ENCODE data around the gene ZNF627.
"Not testable (repeated sequence)": the region's sequence is repeated elsewhere in the genome, so short reads cannot be mapped to it uniquely, and the experiment has no call there.

ZNF627 gene

DNA sequence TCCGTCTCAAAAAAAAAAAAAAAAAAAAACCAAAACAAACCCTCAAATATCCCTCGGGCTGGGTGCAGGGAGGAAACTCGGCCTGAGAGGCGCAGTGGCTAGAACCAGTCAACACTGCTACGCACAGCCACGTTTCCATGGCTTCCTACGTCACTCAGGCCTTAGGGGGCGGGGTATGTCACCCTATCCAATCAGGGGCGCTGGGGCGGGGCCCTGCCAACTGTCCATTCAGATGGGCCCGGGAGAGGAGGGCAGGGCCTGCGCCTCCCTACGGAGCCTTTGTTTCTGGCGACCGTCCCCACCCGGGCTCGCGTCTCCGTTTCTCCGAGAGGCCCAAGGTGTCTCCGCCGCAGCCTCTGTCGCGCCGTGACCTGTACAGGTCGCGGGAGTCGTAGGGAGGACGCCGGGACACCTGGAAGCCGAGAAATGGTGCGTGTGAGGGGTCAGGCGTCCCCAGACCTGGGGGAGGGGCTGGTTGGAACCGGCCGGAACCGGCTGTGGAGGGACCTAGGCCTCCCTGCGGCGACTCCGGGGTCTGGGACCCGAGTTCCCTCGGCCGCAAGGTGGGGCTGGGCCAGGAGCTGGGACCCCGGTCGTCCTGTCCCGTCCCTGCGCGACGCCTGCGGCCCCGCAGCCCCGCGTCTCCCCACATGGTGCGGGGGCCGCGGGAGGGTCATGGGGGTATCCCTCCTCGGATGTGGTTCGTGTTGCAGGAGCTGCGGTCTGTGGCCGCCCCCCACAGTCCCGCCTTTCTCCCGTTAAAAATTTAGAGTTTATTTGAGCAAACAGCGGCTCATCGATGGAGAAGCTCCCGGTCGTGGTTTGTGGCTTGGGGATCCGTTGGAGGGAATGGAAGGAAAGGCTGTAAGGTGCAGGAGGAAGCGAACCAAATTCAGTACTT lies at the start of gene ZNF627:
Gene ZNF627, plus strand, starts transcription at position 282 of the 901 bp plus-strand sequence. Its CDS starts 145 bp downstream, at position 427.
- peak; percentile 42 to 99 (median 95) for DNase-seq

DNA sequence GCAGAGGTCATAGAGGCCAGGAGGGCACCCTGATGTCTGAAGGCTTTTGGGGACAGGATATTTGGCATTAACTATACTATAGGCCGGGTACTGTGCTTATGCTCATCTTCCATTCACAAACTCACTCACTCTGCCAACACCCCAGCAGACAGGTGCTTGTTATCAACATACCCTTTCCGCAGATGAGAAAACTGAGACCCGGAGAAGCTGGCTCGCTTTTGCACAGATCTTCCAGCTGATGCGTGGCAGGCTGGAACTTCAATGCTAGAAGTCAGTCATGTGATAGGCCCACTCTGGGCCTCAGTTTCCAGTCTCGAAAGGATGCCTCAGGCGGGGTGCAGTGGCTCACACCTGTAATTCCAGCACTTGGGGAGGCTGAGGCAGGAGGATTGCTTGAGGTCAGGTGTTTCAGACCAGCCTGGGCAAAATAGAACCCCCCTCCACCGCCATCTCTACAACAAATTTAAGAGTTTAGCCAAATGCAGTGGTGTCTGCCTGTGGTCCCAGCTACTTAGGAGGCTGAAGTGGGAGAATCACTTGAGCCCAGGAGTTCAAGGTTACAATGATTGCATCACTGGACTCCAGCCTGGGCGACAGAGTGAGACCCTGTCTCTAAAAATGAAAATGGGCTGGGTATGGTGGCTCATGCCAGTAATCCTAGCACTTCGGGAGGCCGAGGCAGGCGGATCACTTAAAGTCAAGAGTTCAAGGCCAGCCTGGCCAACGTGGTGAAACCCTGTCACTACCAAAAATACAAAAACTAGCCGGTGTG lies 49.2 kb upstream of the ZNF627 start:
- no peak for DNase-seq

DNA sequence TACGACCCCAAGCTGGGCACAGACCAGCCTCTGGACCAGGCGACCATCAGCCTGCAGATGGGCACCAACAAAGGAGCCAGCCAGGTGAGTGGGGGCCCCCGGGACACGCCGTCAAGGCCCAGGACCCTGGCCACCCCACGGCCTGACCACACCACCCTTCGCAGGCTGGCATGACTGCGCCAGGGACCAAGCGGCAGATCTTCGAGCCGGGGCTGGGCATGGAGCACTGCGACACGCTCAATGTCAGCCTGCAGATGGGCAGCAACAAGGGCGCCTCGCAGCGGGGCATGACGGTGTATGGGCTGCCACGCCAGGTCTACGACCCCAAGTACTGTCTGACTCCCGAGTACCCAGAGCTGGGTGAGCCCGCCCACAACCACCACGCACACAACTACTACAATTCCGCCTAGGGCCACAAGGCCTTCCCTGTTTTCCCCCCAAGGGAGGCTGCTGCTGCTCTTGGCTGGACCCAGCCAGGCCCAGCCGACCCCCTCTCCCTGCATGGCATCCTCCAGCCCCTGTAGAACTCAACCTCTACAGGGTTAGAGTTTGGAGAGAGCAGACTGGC lies 47.8 kb upstream of the ZNF627 start:
- no peak for DNase-seq

DNA sequence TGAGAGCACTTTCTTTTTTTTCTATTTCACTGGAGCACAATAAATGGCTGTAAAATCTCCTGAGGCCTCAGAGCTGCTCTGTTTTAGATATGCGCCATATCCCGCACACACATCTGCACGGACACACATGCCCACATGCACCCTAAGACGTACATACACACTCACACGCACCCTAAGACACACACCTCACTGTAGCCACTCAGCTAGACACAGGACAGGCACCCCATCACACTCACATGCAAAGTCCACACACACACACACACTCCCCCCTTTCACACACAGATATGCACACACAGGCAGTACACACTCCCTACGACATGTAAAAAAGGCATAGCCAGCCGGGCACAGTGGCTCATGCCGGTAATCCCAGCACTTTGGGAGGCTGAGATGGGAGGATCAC lies 47.0 kb upstream of the ZNF627 start:
- no peak for DNase-seq

DNA sequence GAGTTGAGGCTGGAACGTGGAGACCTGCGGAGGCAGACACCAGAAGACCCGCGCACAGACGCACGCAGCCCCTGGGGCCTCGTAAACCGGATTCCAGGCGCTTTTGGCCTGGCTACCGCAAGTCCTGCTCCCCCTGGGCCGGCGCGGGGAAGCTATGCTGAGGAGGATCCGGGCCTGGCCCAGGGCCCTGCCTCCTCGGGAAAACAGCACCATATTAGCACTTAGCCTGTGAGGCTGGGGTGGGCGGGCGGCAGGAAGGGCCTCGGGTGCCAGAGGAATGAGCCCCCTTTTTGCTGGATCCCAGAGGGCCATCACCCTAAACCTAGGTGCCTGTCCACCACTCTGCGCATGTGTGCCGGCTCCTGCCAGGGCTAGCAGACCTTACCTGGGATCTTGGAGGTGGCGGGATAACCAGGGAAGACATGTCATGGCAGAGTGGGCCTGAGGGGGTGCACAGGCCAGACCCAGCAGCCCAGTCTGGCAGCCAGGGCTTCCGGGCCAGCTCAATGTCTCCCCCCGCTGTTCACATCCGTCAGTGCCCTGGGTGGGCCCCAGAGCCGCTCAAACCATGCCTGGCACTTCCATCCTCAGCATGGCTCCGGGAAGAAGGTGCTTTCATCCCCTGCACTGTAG lies 45.6 kb upstream of the ZNF627 start:
- DNase-seq, result peak in 1 of 58 donors; percentile 6

DNA sequence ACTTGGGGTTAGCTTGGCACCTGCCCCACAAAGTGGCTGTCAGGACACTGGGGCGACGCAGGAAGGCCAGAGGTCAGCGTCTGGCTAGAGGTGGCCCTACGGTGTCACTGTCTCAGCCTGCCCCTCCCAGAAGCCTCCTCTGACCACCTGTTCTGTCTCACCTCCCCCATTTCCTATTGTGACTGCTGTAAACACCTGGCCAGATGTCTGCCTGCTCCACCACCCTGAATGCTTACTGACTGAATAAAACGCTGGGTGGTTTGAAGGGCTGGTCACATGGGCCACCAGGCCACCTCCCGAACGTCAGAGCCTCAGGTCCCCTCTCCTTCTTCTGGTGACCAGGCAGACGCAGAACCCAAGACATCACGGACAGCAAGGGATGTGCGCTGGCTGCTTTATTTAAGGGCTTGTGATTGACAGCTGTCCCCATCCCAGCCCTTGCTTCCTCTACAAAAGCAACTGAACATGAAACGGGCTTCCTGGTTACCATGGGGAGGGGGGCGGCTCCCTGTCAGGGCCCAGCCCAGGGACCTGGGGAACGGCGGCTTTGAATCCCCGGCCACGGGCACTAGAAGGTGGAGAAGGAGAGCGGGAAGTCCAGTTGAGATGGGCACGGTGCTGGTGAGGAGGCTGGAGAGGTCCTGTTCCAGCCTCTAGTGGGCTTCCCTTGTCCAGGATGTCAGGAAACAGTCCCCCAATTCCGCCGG lies 44.5 kb upstream of the ZNF627 start:
- no peak for DNase-seq

DNA sequence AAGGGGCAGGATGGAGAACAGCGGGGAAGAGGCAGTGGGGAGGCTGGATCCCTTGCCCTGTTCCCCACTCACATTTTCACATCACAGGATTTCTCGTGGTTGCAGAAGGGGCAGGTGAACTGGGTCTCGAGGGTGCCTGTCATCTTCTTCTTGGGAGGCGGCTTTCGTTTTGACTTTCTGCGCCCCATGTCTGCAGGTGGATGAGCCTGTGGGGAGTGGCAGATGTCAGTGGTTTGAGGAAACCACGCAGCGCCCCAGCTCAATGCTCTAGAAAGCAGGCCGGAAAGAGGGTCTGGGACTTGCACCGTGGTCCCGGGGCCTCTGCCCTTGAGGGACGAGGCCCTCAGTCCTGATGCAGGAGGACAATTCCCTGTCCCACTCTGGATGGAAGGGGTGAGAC lies 43.1 kb upstream of the ZNF627 start:
- no peak for DNase-seq

DNA sequence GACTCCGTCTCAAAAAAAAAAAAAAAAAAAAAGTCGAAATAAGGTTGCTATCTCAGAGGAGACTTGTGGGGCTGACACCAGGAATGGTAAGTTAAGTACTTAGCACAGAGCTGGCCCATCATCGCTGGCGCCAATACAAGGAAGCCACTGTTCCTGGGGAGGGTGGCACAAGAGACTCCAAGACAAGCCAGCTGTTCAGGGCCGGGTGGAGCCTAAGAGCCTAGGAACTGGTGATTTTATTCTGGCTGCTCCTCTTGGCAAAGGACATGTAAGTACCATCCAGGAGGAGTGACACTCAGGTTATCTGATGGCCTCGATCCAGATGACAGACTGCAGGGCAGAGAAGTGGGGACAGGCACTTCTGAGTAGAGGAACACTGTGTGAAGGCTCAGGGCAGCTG lies 42.0 kb upstream of the ZNF627 start:
- peak in 6 of 58 donors; percentile 5 to 24 (median 12) for DNase-seq

DNA sequence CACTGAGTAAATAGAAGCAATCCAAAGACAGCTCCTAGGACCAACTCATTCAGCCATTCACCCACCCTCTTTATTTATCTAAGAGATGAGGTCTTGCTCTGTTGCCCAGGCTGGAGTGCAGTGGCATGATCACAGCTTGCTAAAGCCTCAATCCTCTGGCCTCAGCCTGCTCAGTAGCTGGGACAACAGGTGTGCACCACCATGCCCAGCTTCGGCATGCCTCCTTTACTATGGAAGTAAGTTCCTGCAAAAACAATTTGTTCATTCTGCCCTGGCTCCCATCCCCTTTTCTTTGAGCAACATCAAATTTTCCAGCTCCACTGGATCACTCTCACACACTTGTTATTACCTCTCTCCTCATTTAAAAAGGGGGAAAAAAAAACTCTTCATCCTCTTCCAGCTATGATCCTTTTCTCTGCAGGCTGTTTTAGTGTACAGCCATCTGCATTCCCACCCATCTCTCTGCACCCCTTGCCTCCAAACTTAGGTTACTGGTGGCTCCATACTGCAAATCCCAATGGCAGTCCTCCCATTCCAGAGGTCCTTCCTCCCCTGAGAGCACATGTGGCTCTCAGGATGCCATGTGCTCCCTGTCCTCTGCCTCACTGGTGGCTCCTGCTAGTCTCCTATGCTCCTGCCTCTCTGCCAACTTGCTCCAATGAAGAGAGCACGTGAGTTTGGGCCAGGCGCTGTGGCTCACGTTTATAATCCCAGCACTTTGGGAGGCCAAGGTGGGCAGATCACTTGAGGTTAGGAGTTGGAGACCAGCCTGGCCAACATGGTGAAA lies 40.5 kb upstream of the ZNF627 start:
- DNase-seq, result no peak

DNA sequence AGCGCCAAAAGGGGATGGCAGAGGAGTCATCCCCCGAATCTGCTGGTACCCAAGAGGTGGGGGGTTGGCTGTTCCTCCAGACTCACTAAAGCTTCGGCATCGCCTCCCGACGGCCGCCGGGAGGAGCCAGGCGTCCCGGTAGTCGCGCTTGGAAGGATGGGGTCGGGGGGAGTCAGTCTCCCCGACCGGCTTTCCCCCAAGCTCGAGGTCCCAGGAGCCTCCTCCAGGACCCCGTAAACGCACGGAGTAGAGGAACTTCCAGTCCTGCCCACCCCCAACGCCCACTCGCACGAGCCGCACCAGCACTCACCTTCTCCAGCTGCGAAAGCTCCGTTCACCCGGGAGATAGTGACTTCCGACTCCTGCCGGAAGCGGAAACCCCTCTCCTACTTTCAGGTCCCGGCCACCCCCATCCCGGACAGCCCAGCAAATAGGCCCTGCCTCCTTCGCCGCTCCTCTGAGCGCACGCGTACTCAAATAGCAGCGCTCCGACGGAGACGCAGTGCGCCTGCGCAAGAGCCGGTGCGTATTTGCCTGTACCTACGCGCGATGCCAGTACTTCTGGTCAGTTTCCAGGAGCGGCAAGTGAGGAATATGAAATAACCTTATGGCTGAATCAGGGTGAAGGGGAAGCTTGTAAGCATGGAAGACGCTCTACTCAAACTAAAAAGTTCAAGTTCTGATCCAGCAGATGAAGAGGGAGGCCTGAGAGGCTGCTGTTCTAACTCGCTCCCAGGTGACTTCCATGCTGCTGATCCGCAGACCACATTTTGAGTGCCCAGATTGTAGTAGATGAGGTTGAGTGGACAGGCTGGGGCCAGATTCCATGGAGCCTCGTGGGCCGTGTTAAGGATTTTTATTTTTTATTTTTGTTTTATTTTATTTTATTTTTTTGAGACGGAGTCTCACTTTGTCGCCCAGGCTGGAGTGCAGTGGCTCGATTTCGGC lies 38.1 kb upstream of the ZNF627 start, which contains the start of gene ELOF1:
Gene ELOF1, minus strand, starts transcription at position 350 of the 948 bp plus-strand sequence. CDS start 4,883 bp downstream, outside the sequence.
- peak; percentile 85 to 99 (median 96) for DNase-seq

DNA sequence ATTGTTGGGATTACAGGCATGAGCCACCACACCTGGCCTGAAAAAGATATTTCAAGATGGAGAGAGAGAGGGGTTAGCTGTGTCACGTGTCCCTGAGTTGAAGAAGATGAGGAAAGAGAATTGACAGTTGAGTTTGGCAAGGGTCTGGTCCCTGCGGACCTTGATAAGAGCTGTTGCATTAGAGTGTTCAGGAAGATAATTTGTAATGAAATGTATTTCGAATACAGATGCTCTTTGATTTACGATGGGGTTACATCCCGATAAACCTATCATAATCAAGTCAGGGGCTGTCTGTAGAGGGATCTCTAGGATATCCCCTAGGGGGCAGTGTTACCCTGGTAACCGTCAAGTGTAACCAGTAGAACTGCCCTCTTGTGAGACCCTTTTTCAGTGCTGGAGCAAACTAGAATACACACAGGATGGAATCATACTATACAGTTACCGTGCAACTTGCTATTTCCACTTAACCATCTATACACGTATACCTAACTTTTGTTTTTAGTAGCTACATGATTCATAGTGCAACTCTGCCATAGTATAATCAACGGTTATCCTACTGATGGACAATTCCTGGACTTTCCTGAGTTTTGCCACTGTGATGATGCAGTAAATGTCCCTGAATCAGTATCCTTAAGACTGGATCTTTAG lies 36.8 kb upstream of the ZNF627 start:
- peak in 16 of 58 donors; percentile 0 to 64 (median 20) for DNase-seq

DNA sequence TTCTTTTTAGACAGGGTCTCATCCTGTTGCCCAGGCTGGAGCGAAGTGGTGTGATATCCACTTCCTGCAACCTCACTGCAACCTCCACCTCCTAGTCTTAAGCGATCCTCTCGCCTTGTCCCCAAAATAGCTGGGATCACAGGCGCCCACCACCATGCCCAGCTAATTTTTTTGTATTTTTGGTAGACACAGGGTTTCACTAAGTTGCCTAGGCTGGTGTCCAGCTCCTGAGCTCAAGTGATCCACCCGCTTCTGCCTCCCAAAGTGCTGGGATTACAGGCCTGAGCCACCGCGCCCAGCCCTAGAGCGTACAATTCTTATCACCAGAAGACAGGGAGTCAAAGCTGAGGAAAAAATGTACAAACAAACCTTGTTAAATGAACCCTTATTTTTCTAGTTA lies 33.8 kb upstream of the ZNF627 start:
- no peak for DNase-seq

DNA sequence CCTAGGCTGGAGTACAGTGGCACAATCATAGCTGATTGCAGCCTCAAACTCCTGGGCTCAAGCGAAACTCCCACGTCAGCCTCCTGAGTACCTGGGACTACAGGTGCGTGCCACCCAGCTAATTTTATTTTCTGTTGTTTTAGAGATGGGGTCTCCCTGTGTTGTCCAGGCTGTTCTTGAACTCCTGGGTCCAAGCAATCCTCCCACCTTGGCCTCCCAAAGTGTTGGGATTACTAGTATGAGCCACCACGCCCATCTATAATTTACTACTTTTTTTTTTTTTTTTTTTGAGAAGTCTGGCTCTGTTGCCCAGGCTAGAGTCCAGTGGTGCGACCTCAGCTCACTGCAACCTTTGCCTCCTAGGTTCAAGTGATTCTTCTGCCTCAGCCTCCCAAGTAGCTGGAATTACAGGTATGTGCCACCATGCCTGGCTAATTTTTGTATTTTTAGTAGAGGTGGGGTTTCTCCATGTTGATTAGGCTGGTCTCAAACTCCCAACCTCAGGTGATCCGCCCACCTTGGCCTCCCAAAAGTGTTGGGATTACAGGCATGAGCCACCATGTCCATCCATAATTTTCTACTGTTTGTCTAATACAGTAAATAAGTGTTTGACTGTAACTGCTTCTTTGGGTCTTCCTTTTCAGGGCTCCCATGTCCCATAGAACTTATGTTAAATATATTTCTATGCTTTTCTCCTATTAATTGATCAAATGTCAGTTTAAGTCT lies 33.0 kb upstream of the ZNF627 start:
- DNase-seq, result not testable (repeated sequence)

DNA sequence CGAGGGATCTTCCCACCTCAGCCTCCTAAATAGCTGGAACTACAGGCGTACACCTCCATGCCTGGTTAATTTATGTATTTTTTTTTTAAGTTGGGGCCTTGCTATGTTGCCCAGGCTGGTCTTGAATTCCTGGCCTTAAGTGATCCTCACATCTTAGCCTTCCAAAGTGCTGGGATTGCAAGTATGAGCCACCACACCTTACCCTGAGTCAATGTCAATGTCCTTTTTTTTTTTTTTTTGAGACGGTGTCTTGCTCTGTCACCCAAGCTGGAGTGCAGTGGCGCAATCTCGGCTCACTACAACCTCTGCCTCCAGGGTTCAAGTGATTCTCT lies 31.7 kb upstream of the ZNF627 start:
- not testable (repeated sequence) for DNase-seq

DNA sequence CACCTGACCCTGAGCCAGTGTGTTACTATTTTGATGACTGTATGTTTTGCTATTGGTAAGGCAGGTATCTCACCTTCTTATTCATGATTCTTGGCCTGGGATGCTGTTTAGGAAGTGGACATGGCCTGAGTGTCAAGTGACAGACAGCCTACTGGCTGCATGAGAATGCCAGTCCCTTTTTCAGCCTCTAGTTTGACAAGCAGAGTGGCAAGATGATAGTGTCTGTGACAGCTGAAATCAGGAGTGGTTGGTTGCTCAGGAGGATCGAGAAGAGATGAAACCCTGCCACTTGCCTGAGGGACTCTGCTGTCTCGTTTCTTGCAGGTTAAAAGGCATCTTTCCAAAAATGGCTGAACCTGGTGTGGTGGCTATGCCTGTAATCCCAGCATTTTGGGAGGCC lies 31.1 kb upstream of the ZNF627 start:
- DNase-seq, result no peak

DNA sequence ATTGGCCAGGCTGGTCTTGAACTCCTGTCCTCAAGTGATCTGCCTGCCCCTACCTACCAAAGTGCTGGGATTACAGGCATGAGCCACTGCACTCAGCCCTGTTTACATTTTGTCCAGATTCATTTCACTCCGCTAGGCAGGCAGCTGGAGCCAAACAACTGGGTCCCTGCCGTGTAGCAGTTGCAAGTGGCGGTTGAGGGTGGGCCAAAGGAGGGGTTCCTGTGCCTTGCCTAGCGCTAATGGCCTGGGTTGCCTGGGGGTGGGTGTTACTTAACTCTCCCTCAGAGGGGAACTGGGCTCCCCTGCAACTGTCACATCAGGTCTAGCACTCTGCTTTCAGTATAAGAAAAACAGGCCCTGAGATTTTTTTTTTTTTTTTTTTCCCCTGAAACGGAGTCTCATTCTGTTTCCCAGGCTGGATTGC lies 27.2 kb upstream of the ZNF627 start:
- DNase-seq, result peak in 1 of 58 donors; percentile 16

DNA sequence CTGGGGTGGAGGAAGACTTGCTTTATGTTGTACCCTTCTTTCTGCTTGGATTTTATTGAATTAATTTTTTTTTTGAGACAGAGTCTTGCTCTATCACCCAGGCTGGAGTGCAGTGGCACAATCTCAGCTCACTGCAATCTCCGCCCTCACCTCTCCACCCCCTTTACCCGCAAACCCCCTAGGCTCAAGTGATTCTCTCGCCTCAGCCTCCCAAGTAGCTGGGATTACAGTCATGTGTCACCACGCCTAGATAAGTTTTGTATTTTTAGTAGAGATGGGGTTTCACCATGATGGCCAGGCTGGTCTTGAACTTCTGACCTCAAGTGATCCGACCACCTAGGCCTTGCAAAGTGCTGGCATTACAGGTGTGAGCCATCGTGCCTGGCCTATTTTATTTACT lies 23.9 kb upstream of the ZNF627 start:
- DNase-seq, result not testable (repeated sequence)

Measured in anterior cingulate cortex (tissue), 58 donors.